ENCODE results near the gene WAC. TPM values are rescaled to one million over a fixed set of nuclear protein-coding genes. Genes with fewer than 3 reads are reported as not detected.

Gene WAC
- total RNA-seq, 1 donor: 86.7 TPM

DNA sequence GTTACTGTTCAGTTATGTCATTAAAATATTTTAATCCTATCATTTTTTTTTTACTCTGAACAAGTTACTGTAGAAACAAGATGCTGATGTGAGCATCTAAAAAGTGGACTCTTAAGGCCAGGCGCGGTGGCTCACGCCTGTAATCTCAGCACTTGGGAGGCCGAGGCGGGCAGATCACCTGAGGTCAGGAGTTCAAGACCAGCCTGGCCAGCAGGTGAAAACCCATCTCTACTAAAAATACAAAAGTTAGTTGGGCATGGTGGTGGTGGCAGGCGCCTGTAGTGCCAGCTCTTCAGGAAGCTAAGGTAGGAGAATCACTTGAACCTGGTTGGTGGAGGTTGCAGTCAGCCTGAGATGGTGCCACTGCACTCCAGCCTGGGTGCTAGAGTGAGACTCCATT is 2.9 kb downstream of the WAC start:
- DNase-seq (ENCODE audit: low read depth): no peak
- no peak overlapping the region for H3K4me3 ChIP-seq (ENCODE audit: low read depth, low read length)
- TF ChIP-seq, protein P1, sequence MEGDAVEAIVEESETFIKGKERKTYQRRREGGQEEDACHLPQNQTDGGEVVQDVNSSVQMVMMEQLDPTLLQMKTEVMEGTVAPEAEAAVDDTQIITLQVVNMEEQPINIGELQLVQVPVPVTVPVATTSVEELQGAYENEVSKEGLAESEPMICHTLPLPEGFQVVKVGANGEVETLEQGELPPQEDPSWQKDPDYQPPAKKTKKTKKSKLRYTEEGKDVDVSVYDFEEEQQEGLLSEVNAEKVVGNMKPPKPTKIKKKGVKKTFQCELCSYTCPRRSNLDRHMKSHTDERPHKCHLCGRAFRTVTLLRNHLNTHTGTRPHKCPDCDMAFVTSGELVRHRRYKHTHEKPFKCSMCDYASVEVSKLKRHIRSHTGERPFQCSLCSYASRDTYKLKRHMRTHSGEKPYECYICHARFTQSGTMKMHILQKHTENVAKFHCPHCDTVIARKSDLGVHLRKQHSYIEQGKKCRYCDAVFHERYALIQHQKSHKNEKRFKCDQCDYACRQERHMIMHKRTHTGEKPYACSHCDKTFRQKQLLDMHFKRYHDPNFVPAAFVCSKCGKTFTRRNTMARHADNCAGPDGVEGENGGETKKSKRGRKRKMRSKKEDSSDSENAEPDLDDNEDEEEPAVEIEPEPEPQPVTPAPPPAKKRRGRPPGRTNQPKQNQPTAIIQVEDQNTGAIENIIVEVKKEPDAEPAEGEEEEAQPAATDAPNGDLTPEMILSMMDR (IDR thresholded peaks at IDR 0.05; ENCODE audit: insufficient read depth, low read length): no peak

DNA sequence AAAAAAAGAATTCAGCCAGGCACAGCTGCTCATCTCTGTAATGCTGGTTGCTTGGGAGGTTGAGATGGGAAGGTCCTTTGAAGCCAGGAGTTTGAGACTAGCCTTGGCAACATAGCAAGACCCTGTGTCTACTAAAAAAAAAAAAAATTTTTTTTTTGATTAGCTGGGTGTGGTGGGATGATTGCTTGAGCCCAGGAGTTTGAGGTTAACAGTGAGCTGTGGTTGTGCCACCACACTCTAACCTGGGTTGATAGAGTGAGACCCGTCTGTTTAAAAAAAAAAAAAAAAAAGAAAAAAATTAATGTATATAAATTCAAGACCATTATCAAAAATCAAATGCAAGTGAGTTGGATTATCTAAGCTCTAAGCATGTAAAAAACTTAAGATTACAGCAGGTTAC is 5.7 kb downstream of the WAC start:
- H3K4me3 ChIP-seq (ENCODE audit: low read depth, low read length): no peak overlapping the region
- TF ChIP-seq, protein P1 (IDR thresholded peaks at IDR 0.05; ENCODE audit: insufficient read depth, low read length): no peak
- DNase-seq (ENCODE audit: low read depth): no peak

DNA sequence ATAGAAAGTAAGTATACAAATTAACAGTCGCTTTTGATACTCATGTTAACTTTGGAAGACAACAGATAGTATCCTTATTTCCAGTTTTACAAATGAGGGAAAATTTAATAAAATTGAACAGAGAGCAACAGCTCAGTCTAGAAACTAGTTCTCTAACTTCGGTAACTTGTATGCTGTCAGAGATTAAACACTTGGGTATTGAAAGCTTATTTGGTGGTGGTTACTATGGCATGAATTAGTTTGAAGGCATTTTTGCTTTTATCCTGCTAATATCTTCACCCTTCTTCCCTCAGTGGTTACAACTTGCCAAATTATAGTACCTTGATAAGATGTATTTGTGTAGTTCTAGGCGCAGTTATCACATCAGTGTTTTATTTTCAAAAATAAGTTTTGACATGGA is 7.2 kb downstream of the WAC start:
- DNase-seq (ENCODE audit: low read depth): no peak
- TF ChIP-seq, protein P1 (IDR thresholded peaks at IDR 0.05; ENCODE audit: insufficient read depth, low read length): no peak
- no peak overlapping the region for H3K4me3 ChIP-seq (ENCODE audit: low read depth, low read length)

DNA sequence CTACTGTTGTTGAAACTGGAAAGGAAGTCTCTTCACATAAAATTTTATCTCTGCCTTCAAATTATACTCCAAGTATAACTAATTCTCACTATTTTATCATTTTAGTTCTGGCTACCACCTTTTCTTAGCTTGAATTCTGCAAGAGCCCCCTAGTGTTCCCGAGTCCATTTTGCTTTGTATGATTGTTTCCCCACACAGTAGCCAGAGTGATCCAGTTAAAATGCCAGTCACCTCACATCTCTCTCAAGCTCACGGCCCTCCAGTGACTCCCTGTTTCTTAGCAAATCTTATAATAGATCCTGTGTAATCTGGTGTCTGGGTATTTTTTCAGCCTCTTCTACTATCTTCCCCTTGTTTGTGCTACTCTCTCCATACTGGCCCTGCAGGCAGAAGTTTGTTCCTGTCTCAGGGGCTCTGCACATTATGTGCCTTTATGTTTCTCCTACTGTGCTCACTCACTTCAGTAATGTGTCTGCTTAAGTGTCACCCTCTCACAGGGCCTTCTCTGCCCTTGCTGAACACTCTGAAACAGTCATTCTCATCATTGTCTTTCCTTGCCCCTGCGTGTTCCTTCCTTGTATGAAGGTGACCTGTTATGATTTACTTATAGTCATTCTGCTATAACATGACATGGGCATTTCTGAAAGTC is 8.9 kb downstream of the WAC start:
- H3K4me3 ChIP-seq (ENCODE audit: low read depth, low read length): no peak overlapping the region
- no peak for DNase-seq (ENCODE audit: low read depth)
- TF ChIP-seq, protein P1 (IDR thresholded peaks at IDR 0.05; ENCODE audit: insufficient read depth, low read length): no peak

DNA sequence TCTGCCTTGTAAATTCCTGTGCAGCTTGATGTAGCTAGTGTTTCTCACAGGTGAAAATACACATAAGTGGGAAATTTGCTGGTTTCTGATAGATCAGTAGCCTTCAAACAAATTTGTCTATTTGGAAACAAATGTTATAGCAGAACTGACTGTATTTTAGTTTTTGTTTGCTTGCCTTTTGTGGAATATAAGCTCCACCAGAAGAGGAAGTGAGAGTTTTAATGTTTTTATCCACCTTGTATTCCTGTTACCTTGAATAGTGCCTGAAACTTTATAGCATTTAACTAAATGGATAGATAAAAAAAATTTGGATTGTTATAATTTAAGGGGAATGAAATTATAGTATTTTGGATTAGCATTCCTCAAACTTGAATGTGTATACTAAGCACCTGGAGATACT is 9.8 kb downstream of the WAC start:
- no peak for DNase-seq (ENCODE audit: low read depth)
- H3K4me3 ChIP-seq (ENCODE audit: low read depth, low read length): no peak overlapping the region
- TF ChIP-seq, protein P1 (IDR thresholded peaks at IDR 0.05; ENCODE audit: insufficient read depth, low read length): no peak

DNA sequence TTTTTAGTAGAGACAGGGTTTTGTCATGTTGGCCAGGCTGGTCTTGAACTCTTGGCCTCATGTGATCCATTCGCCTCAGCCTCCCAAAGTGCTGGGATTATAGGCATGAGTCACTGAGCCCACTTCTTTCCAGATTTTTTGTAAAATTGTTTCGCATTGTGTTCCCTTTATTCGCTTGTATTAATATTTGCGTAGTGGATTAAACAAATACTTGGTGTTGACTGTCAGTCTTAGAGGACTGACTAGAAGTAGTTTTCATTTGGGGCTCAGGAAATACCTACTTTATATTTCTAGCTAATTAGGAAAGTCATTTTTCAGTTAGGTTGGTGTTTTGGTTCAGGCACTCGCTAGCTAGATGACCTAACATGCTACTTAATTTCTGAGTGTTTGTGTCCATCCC is 11.1 kb downstream of the WAC start:
- DNase-seq (ENCODE audit: low read depth): no peak
- no peak overlapping the region for H3K4me3 ChIP-seq (ENCODE audit: low read depth, low read length)
- TF ChIP-seq, protein P1 (IDR thresholded peaks at IDR 0.05; ENCODE audit: insufficient read depth, low read length): no peak

All from fibroblast of the aortic adventitia (primary cell).